B cell (primary cell): ENCODE measurements around the gene KLHDC8A. TPM values are rescaled to one million over a fixed set of nuclear protein-coding genes. Genes with fewer than 3 reads are reported as not detected.

Source experiments
- ATAC-seq: fragments of 200-7000 bp; cut with Tn5 transposase; one replicate; pipeline ENCODE4 v1.10.0; 2021; ENCODE audit warnings: low read depth, mild to moderate bottlenecking, moderate number of reproducible peaks, moderate library complexity
- CTCF ChIA-PET: fragments of 350-600 bp; sonication (Branson Sonifier 250); formaldehyde crosslinking; loops from one replicate; lab custom pipeline; 2021; ENCODE audit warnings: antibody characterized with exemption, inconsistent platforms; lab: Charles Lee
- POLR2A ChIA-PET: fragments of 350-600 bp; sonication (Branson Sonifier 250); formaldehyde crosslinking; loops from one replicate; lab custom pipeline; 2021; ENCODE audit warnings: antibody characterized with exemption; lab: Charles Lee
- DNase-seq: peaks from one replicate; pipeline ENCODE4 v3.0.0; 2013
- H2AFZ ChIP-seq: 2 replicates; pipeline ENCODE4 v1.6.1; 2012; ENCODE audit warnings: mild to moderate bottlenecking, low read depth, low read length; ENCODE audit not compliant: insufficient read depth, poor library complexity, severe bottlenecking
- H3K27ac ChIP-seq, 2 donors: 1 replicate in 1 of 2; 2 replicates in 1 of 2; pipeline ENCODE4 v1.5.1; 2012 to 2013; ENCODE audit warnings: low read length in 2 of 2, mild to moderate bottlenecking in 2 of 2, moderate library complexity in 1 of 2
- H3K27me3 ChIP-seq, 4 experiments: fragments of 200-600 bp in 1 of 4; sonication (generic) in 1 of 4; replicated peaks in 1 of 4; 1 replicate in 2 of 4; 2 replicates in 2 of 4; pipeline versions ENCODE4 v1.6.1 to v1.7.0; 2013 to 2016; ENCODE audit warnings: low read length in 3 of 4, mild to moderate bottlenecking in 2 of 4, mixed read lengths in 1 of 4, moderate library complexity in 1 of 4; ENCODE audit not compliant: insufficient read depth in 4 of 4, control insufficient read depth in 3 of 4; ENCODE audit errors: control extremely low read depth in 1 of 4
- H3K36me3 ChIP-seq, 2 experiments: replicated peaks in 1 of 2; 1 replicate in 1 of 2; 2 replicates in 1 of 2; pipeline versions ENCODE4 v1.6.1 to v1.7.1; 2013; ENCODE audit warnings: low read length in 1 of 2; ENCODE audit not compliant: insufficient read depth in 2 of 2, control insufficient read depth in 1 of 2; ENCODE audit errors: control extremely low read depth in 1 of 2, extremely low read depth in 1 of 2
- H3K4me1 ChIP-seq, 2 donors: fragments of 200-600 bp in 1 of 2; sonication (generic) in 1 of 2; 1 replicate in 1 of 2; 2 replicates in 1 of 2; pipeline versions ENCODE4 v1.5.1 to v1.6.1; 2013 to 2017; ENCODE audit warnings: low read length in 2 of 2; ENCODE audit not compliant: control insufficient read depth in 2 of 2, insufficient read depth in 2 of 2
- H3K4me2 ChIP-seq: replicated peaks from 2 replicates; pipeline ENCODE3; 2012; ENCODE audit warnings: mild to moderate bottlenecking, low read depth, low read length; ENCODE audit not compliant: poor library complexity, severe bottlenecking
- H3K4me3 ChIP-seq, 5 experiments: fragments of 200-600 bp in 1 of 5; sonication (generic) in 1 of 5; 1 replicate in 3 of 5; 2 replicates in 2 of 5; pipeline versions ENCODE4 v1.5.1 to v1.7.0; 2011 to 2016; ENCODE audit warnings: low read length in 4 of 5, mild to moderate bottlenecking in 4 of 5, low read depth in 2 of 5, control low read depth in 1 of 5, moderate library complexity in 1 of 5; ENCODE audit not compliant: insufficient read depth in 1 of 5; ENCODE audit errors: control extremely low read depth in 1 of 5, extremely low read depth in 1 of 5
- H3K79me2 ChIP-seq: fragments of 200-600 bp; sonication (generic); one replicate; pipeline ENCODE4 v1.6.0; 2016; ENCODE audit warnings: low read length; ENCODE audit not compliant: control insufficient read depth, insufficient read depth
- H3K9ac ChIP-seq: fragments of 200-600 bp; sonication (generic); 2 replicates; pipeline ENCODE4 v1.6.1; 2017; ENCODE audit warnings: mild to moderate bottlenecking, low read length, moderate library complexity
- H3K9me3 ChIP-seq, 3 donors: one replicate each; pipeline versions ENCODE4 v1.6.1 to v1.7.1; 2013; ENCODE audit warnings: low read length in 2 of 3; ENCODE audit not compliant: control insufficient read depth in 2 of 3, insufficient read depth in 1 of 3; ENCODE audit errors: control extremely low read depth in 1 of 3
- H4K20me1 ChIP-seq: 2 replicates; pipeline ENCODE4 v1.6.0; 2012; ENCODE audit warnings: mild to moderate bottlenecking, low read length; ENCODE audit not compliant: insufficient read depth, control insufficient read depth, poor library complexity, severe bottlenecking
- H3K27ac Mint-ChIP-seq: one replicate; pipeline ENCODE4 v1.8.0; 2021; ENCODE audit warnings: mixed read lengths
- H3K27me3 Mint-ChIP-seq: one replicate; pipeline ENCODE4 v1.8.0; 2021; ENCODE audit warnings: mixed read lengths
- H3K4me1 Mint-ChIP-seq: one replicate; pipeline ENCODE4 v1.8.0; 2021; ENCODE audit warnings: mixed read lengths
- H3K4me3 Mint-ChIP-seq: one replicate; pipeline ENCODE4 v1.8.0; 2021; ENCODE audit warnings: mixed read lengths
- H3K9me3 Mint-ChIP-seq: one replicate; pipeline ENCODE4 v1.8.0; 2022; ENCODE audit warnings: mixed read lengths; ENCODE audit not compliant: insufficient read depth
- EZH2 ChIP-seq: IDR thresholded peaks from 2 replicates; pipeline ENCODE4 v1.6.1; 2012; ENCODE audit warnings: borderline replicate concordance, low read depth, mild to moderate bottlenecking, moderate library complexity, low read length; ENCODE audit not compliant: insufficient read depth, poor library complexity, severe bottlenecking
- WGBS: methylation state at CpG from one replicate; pipeline ENCODE4 v1.1.5; 2013; ENCODE audit warnings: missing lambda C conversion rate; ENCODE audit not compliant: insufficient coverage; 5-methylcytosine and 5-hydroxymethylcytosine counted together
- intact Hi-C: fragments of 100-400 bp; cut with micrococcal nuclease; formaldehyde crosslinking; loops from one replicate; pipeline ENCODE4 v1.10.0; 2022
- polyA plus RNA-seq: library from polyadenylated mRNA; depleted of rRNA; stranded (reverse); fragments of >200 nt; gene quantifications from 2 replicates; pipeline ENCODE4 v1.2.3, GENCODE V29; 2012
- total RNA-seq, 2 donors: library from RNA; stranded (reverse); fragments of 120-200 nt in 1 of 2; gene quantifications; 1 replicate in 1 of 2; 2 replicates in 1 of 2; pipeline versions ENCODE4 v1.2.3 to v1.2.4, GENCODE V29; 2013 to 2022
- TF ChIP-seq, protein P1 (sequence below): fragments of 200-600 bp; IDR thresholded peaks from one replicate; pipeline ENCODE4 v1.8.0; 2022; ENCODE audit warnings: antibody characterized with exemption, mild to moderate bottlenecking

Gene KLHDC8A
- total and polyA plus RNA-seq, 2 donors (not counting 1 experiment from before 2014, with no cell fraction given): 0.39 to 0.60 TPM

GRCh38 chr1:205353612-205354011 lies 3.1 kb downstream of the KLHDC8A start:
- H3K4me3 ChIP-seq: no peak overlapping the region
- peaks cover 36% of the 10 kb centered on the region for H3K4me1 Mint-ChIP-seq
- H3K4me3 Mint-ChIP-seq: no peak overlapping the region
- H3K27ac Mint-ChIP-seq: no peak overlapping the region
- no peak overlapping the region for H3K27ac ChIP-seq
- ChIA-PET CTCF (interaction anchor here (0.7 to 6.0 kb wide), 55 partner anchors 7 to 324 kb away, joined by 3 to 115 read pairs (median 5); partner anchors contain the start of genes BLACAT1 and NUAK2), POLR2A (interaction anchor here (1.3 kb wide), 1 partner anchor 132 kb away, joined by 5 read pairs; no protein-coding TSS in a partner anchor)
- peaks cover 23 to 28% of the 10 kb centered on the region in 2 donors for H3K4me1 ChIP-seq
- H4K20me1 ChIP-seq: no peaks in the 10 kb centered on the region
- H3K9me3 Mint-ChIP-seq: no peaks in the 10 kb centered on the region
- TF ChIP-seq, protein P1, sequence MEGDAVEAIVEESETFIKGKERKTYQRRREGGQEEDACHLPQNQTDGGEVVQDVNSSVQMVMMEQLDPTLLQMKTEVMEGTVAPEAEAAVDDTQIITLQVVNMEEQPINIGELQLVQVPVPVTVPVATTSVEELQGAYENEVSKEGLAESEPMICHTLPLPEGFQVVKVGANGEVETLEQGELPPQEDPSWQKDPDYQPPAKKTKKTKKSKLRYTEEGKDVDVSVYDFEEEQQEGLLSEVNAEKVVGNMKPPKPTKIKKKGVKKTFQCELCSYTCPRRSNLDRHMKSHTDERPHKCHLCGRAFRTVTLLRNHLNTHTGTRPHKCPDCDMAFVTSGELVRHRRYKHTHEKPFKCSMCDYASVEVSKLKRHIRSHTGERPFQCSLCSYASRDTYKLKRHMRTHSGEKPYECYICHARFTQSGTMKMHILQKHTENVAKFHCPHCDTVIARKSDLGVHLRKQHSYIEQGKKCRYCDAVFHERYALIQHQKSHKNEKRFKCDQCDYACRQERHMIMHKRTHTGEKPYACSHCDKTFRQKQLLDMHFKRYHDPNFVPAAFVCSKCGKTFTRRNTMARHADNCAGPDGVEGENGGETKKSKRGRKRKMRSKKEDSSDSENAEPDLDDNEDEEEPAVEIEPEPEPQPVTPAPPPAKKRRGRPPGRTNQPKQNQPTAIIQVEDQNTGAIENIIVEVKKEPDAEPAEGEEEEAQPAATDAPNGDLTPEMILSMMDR: no peak
- TF ChIP-seq EZH2: no peak
- 92% methylated on average over 4 of the region's 6 CpGs for WGBS
- no peaks in the 10 kb centered on the region for H3K79me2 ChIP-seq
- H3K4me2 ChIP-seq: no peak overlapping the region
- DNase-seq (no peak), ATAC-seq (no peak)
- H3K9ac ChIP-seq: no peak overlapping the region
- peaks cover 0 to 6% (median 0%) of the 10 kb centered on the region in 3 donors for H3K9me3 ChIP-seq
- H3K36me3 ChIP-seq: no peaks in the 10 kb centered on the region
- H2AFZ ChIP-seq: no peak overlapping the region
- H3K27me3 Mint-ChIP-seq: peaks cover 16% of the 10 kb centered on the region
- intact Hi-C loops: loop anchor here (1.0 to 2.0 kb wide), 6 partner anchors 19 to 304 kb away; no protein-coding TSS in a partner anchor
- H3K27me3 ChIP-seq: peaks cover 0 to 4% (median 0%) of the 10 kb centered on the region in 4 experiments

DNA sequence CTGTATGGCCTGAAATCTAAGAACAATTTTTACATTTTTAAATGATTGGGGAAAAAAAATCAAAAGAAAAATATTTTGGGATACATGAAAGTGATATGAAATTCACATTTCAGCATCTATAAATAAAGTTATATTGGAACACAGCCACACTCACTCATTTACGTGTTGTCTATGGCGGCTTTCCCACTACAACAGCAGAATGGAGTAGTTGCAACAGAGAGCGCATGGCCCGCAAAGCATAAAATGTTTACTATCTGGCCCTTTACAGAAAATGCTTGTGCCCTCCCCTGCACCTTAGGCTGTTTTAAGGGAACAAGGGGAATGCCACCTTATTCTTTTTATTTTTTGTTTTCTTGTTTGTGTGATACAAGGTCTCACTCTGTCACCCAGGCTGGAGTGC lies 3.5 kb downstream of the KLHDC8A start:
- Histone ChIP-seq H3K36me3 (no peaks in the 10 kb centered on the region), H3K4me2 (no peak overlapping the region)
- no CpG with 5 or more reads among the region's 4 CpGs for WGBS

More for the DNA sequence above, 3.5 kb downstream of the KLHDC8A start:
- ChIA-PET CTCF (interaction anchor here (0.8 to 6.0 kb wide), 20 partner anchors 11 to 302 kb away, joined by 3 to 115 read pairs (median 8); partner anchors contain the start of gene NUAK2), POLR2A (no interaction called here)
- Histone ChIP-seq H2AFZ (no peak overlapping the region), H3K4me1 (peaks cover 28 to 32% of the 10 kb centered on the region in 2 donors), H3K9me3 (peaks cover 0 to 6% (median 0%) of the 10 kb centered on the region in 3 donors), H3K4me3 (no peak overlapping the region), H4K20me1 (no peaks in the 10 kb centered on the region), H3K27me3 (peaks cover 0 to 4% (median 0%) of the 10 kb centered on the region in 4 experiments), H3K27ac (no peak overlapping the region), H3K9ac (no peak overlapping the region), H3K79me2 (no peaks in the 10 kb centered on the region)
- H3K27me3 Mint-ChIP-seq: peaks cover 15% of the 10 kb centered on the region
- no peak for DNase-seq
- no peak for ATAC-seq
- intact Hi-C loops: no loop called here
- H3K27ac Mint-ChIP-seq: no peak overlapping the region
- H3K4me1 Mint-ChIP-seq: peaks cover 40% of the 10 kb centered on the region
- no peak overlapping the region for H3K4me3 Mint-ChIP-seq
- H3K9me3 Mint-ChIP-seq: no peaks in the 10 kb centered on the region
- TF ChIP-seq EZH2: no peak
